GM19455 (cell line): ENCODE data around the gene GRB10.

ENCODE experiments used
- ATAC-seq: cut with Tn5 transposase; IDR thresholded peaks from one replicate; pipeline ENCODE4 v1.9.1; 2021; ENCODE audit not compliant: unreplicated experiment

GRB10 gene

GRCh38 chr7:50674896-50675835, 107.5 kb downstream of the GRB10 start:
- ATAC-seq = no peak

- ATAC-seq = no peak
Observed at GRCh38 chr7:50674299-50674698, 108.4 kb downstream of the GRB10 start.

- ATAC-seq = no peak
Observed at GRCh38 chr7:50673096-50673495, 109.6 kb downstream of the GRB10 start.

- no peak for ATAC-seq
Observed at GRCh38 chr7:50672045-50672444, 110.7 kb downstream of the GRB10 start.

- ATAC-seq = no peak
Observed at GRCh38 chr7:50671386-50671785, 111.3 kb downstream of the GRB10 start.

- no peak for ATAC-seq
Observed at GRCh38 chr7:50669890-50670289, 112.8 kb downstream of the GRB10 start.

- ATAC-seq = no peak
Observed at GRCh38 chr7:50667789-50668226, 114.9 kb downstream of the GRB10 start.

- no peak for ATAC-seq
Observed at GRCh38 chr7:50667338-50667737, 115.4 kb downstream of the GRB10 start.

GRCh38 chr7:50666124-50666496, 116.6 kb downstream of the GRB10 start:
- no peak for ATAC-seq

GRCh38 chr7:50665403-50666123, 117.1 kb downstream of the GRB10 start:
- ATAC-seq = no peak

GRCh38 chr7:50664937-50665336, 117.8 kb downstream of the GRB10 start:
- no peak for ATAC-seq

GRCh38 chr7:50664461-50664922, 118.2 kb downstream of the GRB10 start:
- ATAC-seq = peak; percentile 54

- ATAC-seq = no peak
Observed at GRCh38 chr7:50663396-50664102, 119.1 kb downstream of the GRB10 start.

GRCh38 chr7:50662996-50663395, 119.7 kb downstream of the GRB10 start:
- ATAC-seq = no peak

- peak; percentile 7 for ATAC-seq
Observed at GRCh38 chr7:50662041-50662694, 120.5 kb downstream of the GRB10 start.

GRCh38 chr7:50661345-50662040, 121.2 kb downstream of the GRB10 start:
- peak; percentile 59 for ATAC-seq

GRCh38 chr7:50660830-50661175, 121.9 kb downstream of the GRB10 start:
- ATAC-seq = no peak

GRCh38 chr7:50660040-50660829, 122.5 kb downstream of the GRB10 start:
- peak; percentile 31 for ATAC-seq

- ATAC-seq = no peak
Observed at GRCh38 chr7:50659329-50659965, 123.2 kb downstream of the GRB10 start.
